Measurements from ENCODE around the gene C2CD2. TPM values are rescaled to one million over a fixed set of nuclear protein-coding genes. Genes with fewer than 3 reads are reported as not detected.
A peak's percentile ranks its signal among the peaks of the same experiment; 100 is the strongest.

The C2CD2 gene
- total and polyA plus RNA-seq, 2 experiments from 2014 or later: 4.5 to 16.2 TPM

- Mint-ChIP-seq H3K9me3 (no peaks in the 10 kb centered on the region), H3K4me3 (peak overlapping the region; percentile 80; the same call in 2 of the 3 replicates), H3K36me3 (ENCODE audit: low read depth) (peaks cover 3% of the 10 kb centered on the region; the same call in 2 of the 3 replicates), H3K27ac (no peak overlapping the region), H3K27me3 (ENCODE audit: insufficient read depth, low read depth, poor library complexity) (peaks cover 1% of the 10 kb centered on the region), H3K4me1 (peaks cover 19% of the 10 kb centered on the region)
- Histone ChIP-seq H4K20me1 (replicated peaks; ENCODE audit: insufficient read depth) (peaks cover 6% of the 10 kb centered on the region), H3K4me2 (peak overlapping the region; percentile 95), H3K79me2 (replicated peaks; ENCODE audit: insufficient read depth) (peaks cover 39% of the 10 kb centered on the region), H3K36me3 (ENCODE audit: insufficient read depth) (no peaks in the 10 kb centered on the region), H2AFZ (no peak overlapping the region), H3K27ac (ENCODE audit: low read depth) (no peak overlapping the region), H3K9me2 (ENCODE audit: insufficient read depth) (no peaks in the 10 kb centered on the region), H3K27me3 (ENCODE audit: insufficient read depth) (no peaks in the 10 kb centered on the region), H3F3A (replicated peaks; ENCODE audit: low read depth) (no peaks in the 10 kb centered on the region), H3K4me1 (ENCODE audit: insufficient read depth) (peaks cover 7% of the 10 kb centered on the region), H3K4me3 (no peak overlapping the region)
- no peak for ATAC-seq
- no peak for DNase-seq (ENCODE audit: low spot score)
- no peak for TF ChIP-seq ZNF331 (CRISPR knock-in tag; IDR thresholded peaks at IDR 0.05; ENCODE audit: low read depth)
- TF ChIP-seq EZH2phosphoT487 (IDR thresholded peaks at IDR 0.05; ENCODE audit: unreplicated experiment): no peak
- 0 out of 4 replicates have a peak, but pooled peaks of 1 of the 2 experiments have one; percentile 5 for TF ChIP-seq CTCF (conservative IDR thresholded peaks at IDR 0.05; ENCODE audit: low read depth in 2 of 2)
- no peak for TF ChIP-seq ZNF114 (CRISPR knock-in tag; IDR thresholded peaks at IDR 0.05)
- no peak for TF ChIP-seq ETS1 (IDR thresholded peaks at IDR 0.05)
- TF ChIP-seq POLR2AphosphoS5 (IDR thresholded peaks at IDR 0.05; ENCODE audit: low read depth): no peak
Measured at GRCh38 chr21:41876928-41877652, 76.7 kb downstream of the C2CD2 start.

GRCh38 chr21:41876396-41876795, 77.4 kb downstream of the C2CD2 start:
- H3K27ac ChIP-seq (ENCODE audit: low read depth): no peak overlapping the region
- Mint-ChIP-seq H3K27me3 (ENCODE audit: insufficient read depth, low read depth, poor library complexity) (peaks cover 1% of the 10 kb centered on the region), H3K4me1 (peaks cover 22% of the 10 kb centered on the region), H3K4me3 (no peak overlapping the region), H3K36me3 (ENCODE audit: low read depth) (peaks cover 3% of the 10 kb centered on the region; the same call in 2 of the 3 replicates), H3K9me3 (no peaks in the 10 kb centered on the region), H3K27ac (no peak overlapping the region)
- ATAC-seq: no peak
- no peaks in the 10 kb centered on the region for H3K27me3 ChIP-seq (ENCODE audit: insufficient read depth)
- DNase-seq (ENCODE audit: low spot score): no peak
- H3K4me2 ChIP-seq: no peak overlapping the region
- peaks cover 8% of the 10 kb centered on the region for H4K20me1 ChIP-seq (replicated peaks; ENCODE audit: insufficient read depth)
- no peak overlapping the region for H2AFZ ChIP-seq
- H3K4me3 ChIP-seq: no peak overlapping the region
- peaks cover 39% of the 10 kb centered on the region for H3K79me2 ChIP-seq (replicated peaks; ENCODE audit: insufficient read depth)
- H3F3A ChIP-seq (replicated peaks; ENCODE audit: low read depth): no peaks in the 10 kb centered on the region
- H3K36me3 ChIP-seq (ENCODE audit: insufficient read depth): no peaks in the 10 kb centered on the region
- peaks cover 7% of the 10 kb centered on the region for H3K4me1 ChIP-seq (ENCODE audit: insufficient read depth)
- no peaks in the 10 kb centered on the region for H3K9me2 ChIP-seq (ENCODE audit: insufficient read depth)
- TF ChIP-seq CTCF (conservative IDR thresholded peaks at IDR 0.05; ENCODE audit: low read depth in 2 of 2) (no peak), POLR2AphosphoS5 (IDR thresholded peaks at IDR 0.05; ENCODE audit: low read depth) (no peak), STAT1 (IDR thresholded peaks at IDR 0.05; ENCODE audit: unreplicated experiment) (no peak), NANOG (IDR thresholded peaks at IDR 0.05; ENCODE audit: borderline replicate concordance) (no peak), ZNF462 (CRISPR knock-in tag; IDR thresholded peaks at IDR 0.05) (no peak)
